ENCODE results near the gene FAM53B.

DNA sequence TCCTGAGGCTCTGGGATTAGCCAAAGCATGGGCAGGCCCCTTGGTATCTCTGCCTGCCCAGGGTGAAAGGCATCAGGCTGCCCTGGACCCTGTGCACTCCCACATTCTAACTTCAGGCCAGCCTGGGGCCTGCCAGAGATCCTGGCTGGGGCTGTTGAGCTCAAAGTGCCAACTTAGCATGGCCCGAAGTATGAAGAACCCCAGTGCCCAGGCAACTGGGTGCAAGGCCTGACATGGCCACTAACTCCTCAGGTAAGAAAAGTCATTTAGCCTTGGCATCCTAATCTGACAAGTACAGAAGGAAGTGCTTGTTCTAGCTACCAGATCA is 43.2 kb downstream of the FAM53B start:
- TF ChIP-seq POLR2A (IDR thresholded peaks at IDR 0.05; ENCODE audit: low read length), result no peak
- TF ChIP-seq GATA1 (IDR thresholded peaks at IDR 0.05; ENCODE audit: low read depth, low read length), result no peak

Measured in erythroblast (primary cell).